Measurements from ENCODE around the gene KCNH5.

KCNH5 gene

DNA sequence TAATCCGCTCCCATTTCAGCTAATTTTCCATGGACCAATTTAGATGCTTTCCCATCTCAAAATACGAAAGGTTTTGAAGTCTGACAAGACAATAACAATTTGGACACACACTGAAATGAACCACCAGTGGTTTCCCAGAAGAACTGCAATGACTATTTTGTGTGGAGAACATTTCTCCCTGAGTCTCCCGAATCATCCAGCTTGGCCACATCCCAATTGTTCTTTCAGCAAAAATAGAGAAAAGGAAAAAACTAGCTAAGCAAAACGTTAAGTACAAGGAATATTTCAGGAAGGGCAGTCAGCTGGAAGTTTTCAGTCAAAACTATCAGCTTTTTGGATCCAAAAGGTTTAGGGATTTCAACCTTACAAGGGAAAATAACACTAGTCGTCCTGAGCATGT, 390.6 kb downstream of the KCNH5 start:
- no peak overlapping the region for H3K4me3 ChIP-seq (ENCODE audit: low read depth in 1 of 5, low read length in 5 of 5)
- no peaks in the 10 kb centered on the region for H3K9me3 ChIP-seq (ENCODE audit: control insufficient read depth in 5 of 5, low read length in 5 of 5)
- H3K4me1 ChIP-seq (ENCODE audit: control insufficient read depth in 5 of 5, insufficient read depth in 5 of 5, low read length in 5 of 5) = no peaks in the 10 kb centered on the region
- H3K36me3 ChIP-seq (ENCODE audit: control insufficient read depth in 5 of 5, insufficient read depth in 5 of 5, low read length in 5 of 5) = no peaks in the 10 kb centered on the region
- no peak overlapping the region for H3K27ac ChIP-seq (ENCODE audit: low read depth, low read length)
- no peaks in the 10 kb centered on the region for H3K27me3 ChIP-seq (ENCODE audit: control insufficient read depth in 5 of 5, insufficient read depth in 4 of 5, low read length in 5 of 5)
- H3K9ac ChIP-seq (ENCODE audit: low read length in 5 of 5) = no peak overlapping the region
